ENCODE measurements around the gene AP1G1.

- TF ChIP-seq CTCF (IDR thresholded peaks at IDR 0.05) (no peak), REST (IDR thresholded peaks at IDR 0.05; ENCODE audit: insufficient read depth in 1 of 2, low read depth in 2 of 2, low read length in 1 of 2) (no peak)
These were observed 47.5 kb downstream of the AP1G1 start for GRCh38 chr16:71761097-71761496.
